Astrocyte of the hippocampus (primary cell): Measurements from ENCODE around the gene KCTD19.
"Not testable (repeated sequence)": the region's sequence is repeated elsewhere in the genome, so short reads cannot be mapped to it uniquely, and the experiment has no call there.

Source experiments
- DNase-seq: peaks from one replicate; pipeline ENCODE4 v3.0.0; 2011; ENCODE audit warnings: low read depth, low spot score

Gene KCTD19

DNA sequence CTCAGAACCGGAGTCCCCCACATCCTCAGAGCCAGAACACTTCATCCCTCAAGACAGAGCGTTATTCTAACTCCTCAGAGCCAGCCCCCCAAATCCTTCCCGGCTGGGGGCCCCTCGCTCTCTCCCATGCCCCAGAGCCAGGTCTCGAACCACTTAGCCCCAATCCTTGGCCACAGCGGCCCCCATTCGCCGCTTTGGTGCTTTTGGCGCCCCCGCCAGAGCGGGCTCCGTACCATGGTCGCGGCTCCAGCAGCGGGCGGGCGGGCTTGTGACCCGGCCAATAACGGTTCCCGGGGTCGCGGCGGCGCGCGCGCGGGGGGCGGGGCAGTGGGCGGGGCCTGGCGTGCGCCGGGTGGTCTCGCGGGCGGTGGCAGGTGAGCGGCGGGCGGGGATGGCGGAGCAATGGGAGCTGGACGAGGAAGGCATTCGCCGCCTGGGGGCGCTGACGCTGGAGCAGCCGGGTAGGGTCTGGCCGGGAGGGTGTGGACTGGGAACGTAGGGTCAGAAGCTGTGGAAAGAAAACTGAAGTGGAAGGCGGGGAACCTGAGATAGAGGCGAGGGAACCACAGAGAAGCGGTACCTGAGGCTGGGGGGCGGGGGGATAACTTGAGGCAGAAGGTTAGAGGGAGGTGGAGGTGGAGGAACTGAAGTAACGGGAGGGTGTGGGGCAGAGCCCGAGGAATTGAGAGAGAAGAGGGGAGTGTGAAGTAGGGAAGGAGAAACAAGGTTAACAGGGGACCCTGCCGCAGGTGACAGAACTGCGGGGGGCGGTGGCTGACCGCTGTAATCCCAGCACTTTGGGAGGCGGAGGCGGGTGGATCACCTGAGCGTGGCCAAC lies at the start of gene KCTD19, which contains the start of gene LRRC36:
TSS of gene KCTD19 (minus strand) at position 270 of the 838 bp plus-strand sequence. CDS start at position 236, 34 bp downstream.
TSS of gene LRRC36 (plus strand) at position 344 of the 838 bp plus-strand sequence. CDS start at position 392, 48 bp downstream.
- peak; percentile 68 for DNase-seq

DNA sequence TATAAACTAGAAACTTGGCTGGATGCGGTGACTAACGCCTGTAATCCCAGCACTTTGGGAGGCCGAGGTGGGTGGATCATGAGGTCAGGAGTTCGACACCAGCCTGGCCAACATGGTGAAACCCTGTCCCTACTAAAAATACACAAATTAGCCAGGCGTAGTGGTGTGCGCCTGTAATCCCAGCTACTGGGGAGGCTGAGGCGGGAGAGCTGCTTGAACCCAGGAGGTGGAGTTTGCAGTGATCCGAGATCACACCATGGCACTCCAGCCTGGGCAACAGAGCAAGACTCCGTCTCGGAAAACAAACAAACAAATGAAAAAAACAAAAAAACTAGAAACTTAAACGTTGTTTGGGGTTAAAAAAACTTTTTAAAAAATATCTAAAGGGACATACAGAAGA lies 49.5 kb upstream of the KCTD19 start:
- DNase-seq = not testable (repeated sequence)

DNA sequence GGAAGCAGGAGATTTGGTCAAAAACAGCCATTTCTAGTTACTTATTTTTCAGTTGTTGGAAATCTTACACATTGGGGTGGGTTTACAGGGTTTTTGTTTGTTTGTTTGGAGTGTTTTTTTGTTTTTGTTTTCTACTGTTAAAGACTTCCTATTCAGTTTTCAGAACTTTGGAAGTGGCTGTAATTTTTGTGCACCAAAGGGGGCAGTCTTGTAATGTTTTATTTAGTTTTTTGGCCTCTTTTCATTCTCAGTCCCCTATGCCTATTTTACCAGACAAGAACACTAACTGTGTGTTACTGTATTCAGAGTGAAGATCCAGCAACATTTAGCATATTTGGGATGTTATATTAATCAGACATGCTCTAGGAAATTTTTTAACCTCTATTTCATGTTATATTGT lies 46.1 kb upstream of the KCTD19 start:
- no peak for DNase-seq

DNA sequence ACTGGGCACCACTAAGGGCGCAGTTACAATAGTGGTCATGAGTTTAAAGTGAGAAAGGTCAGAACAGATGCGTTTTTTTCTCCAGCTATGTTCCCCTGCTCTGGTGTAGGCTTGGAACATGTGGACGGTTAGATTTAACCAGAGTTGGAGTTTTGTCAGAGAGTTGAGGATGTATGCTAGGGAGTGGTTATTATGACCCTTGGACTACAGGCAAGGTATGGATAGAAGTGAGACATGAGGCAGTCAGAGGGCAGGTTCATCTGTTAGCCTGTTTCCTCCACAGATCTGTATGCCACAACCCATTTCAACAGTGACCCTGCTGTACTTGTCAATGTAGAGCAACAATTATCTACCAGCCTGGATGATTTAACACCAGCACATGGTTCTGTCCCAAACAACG lies 44.1 kb upstream of the KCTD19 start:
- no peak for DNase-seq

DNA sequence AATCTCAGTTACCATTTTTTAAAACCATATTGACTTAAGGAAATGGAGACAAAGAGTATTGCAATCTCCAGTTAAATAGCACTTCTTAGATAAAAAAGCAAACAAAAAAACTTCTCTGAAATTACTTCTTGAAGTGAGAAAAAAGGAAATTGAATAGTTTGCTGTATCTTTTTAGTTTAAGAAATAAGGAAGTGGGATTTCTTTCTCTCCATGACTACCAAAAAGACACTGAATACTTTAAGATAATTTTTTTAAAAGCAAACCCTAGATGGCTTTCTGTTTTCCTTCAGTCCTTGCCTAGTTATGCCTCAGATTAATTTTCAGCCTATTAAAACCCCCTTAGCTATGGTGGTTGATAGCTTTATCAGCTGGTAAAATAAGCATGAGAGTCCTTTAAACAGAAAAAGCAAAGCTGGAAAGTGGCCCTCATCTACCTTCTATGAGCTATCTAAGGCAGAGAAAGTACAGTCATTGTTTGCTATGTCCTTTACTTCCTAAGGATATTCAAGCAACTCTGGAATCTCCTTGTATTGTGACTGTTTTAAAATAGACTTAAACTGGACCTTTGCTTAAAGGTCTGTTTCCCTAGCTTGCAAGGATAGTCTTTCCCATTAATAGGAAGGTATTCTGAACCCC lies 38.2 kb upstream of the KCTD19 start:
- no peak for DNase-seq

DNA sequence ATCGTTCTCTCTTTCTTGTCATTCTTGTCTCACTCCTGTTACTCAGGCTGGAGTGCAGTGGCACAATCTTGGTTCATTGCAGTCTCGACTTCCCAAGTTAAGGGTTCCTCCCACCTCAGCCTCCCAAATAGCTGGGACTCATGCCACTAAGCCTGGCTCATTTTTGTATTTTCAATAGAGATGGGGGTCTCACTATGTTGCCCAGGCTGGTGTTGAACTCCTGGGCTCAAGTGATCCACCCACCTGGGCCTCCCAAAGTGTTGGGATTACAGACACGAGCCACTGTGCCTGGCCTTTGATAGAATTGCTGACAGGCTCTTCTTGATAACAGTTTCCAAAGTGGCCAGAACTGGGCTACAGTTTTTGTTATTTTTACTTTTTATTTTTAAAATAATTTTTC lies 34.5 kb upstream of the KCTD19 start:
- no peak for DNase-seq

DNA sequence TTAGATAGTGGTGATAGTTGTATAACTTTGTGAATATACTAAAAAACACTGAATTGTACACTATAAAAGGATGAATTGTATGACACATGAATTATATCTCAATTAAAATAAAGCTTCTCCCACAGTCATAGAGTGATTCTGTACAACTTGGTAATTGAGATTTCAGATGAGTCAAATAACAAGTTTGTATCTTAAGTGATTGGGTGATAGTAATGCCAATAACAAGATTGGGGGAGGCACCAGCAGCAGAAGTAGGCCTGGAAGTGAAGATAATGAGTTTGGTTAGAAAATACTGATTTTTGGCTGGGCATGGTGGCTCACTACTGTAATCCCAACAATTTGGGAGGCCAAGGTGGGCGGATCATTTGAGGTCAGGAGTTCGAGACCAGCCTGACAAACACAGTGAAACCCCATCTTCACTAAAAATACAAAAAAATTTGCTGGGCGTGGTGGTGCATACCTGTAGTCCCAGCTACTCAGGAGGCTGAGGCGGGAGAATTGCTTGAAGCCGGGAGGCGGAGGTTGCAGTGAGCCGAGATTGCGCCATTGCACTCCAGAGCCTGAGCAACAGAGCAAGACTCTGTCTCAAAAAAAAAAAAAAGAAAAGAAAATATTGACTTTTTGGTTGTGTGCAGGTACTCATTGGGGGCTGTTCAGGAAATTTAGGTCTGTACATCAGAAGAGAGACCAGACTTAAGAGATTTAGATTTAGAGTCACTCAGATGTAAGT lies 33.2 kb upstream of the KCTD19 start:
- not testable (repeated sequence) for DNase-seq

DNA sequence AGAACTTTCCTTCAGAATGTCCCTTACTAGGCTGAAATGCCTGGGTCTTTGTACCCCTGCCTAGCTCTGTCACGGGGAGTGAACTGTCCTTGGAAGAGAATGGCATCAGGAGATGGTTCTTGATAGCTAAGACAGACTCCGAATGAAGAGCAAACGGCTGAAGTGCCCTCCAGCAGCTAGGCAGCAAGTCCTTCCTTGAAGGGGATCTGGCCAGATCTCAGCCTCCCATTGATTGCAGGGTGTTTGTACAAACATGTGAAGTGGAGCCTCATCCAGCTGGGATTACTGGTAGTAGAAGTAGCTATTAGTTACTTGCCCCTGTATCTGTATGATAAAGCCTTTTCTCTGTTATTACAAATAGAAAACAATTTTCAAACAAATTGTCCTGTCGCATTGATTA lies 31.0 kb upstream of the KCTD19 start:
- no peak for DNase-seq

DNA sequence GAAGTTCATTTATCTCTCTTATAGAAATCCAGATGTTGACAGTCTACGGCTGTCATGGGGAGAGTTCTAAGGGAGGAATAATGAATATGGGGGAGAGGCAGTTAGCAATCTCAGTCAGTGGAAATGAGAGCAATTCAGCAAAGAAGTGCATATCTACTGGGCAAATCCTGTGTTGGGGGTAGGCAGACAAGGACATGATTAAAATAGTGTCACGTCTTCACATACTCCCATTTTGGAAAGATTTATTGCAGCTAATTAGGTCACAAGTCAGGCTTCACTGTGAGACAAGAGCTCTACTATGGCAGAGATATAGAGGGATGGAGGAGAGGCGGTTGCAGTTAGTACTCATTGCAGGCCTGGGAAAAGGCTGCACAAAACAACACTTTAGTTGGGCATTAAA lies 29.9 kb upstream of the KCTD19 start:
- DNase-seq = no peak

DNA sequence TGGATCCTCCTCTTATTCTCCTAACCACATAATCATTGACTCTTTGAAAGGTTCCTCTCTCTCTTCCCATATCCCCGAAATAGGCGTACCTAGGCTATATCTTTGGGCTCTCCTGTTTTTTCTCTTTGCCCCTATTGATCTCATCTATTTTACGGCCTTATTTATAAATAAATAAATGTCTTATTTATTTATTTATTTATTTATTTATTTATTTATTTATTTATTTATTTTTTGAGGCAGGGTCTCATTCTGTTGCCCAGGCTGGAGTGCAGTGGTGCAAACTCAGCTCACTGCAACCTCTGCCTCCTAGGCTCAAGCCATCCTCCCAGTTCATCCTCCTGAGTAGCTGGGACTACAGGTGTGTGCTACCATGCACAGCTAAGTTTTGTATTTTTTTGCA lies 25.9 kb upstream of the KCTD19 start:
- not testable (repeated sequence) for DNase-seq

DNA sequence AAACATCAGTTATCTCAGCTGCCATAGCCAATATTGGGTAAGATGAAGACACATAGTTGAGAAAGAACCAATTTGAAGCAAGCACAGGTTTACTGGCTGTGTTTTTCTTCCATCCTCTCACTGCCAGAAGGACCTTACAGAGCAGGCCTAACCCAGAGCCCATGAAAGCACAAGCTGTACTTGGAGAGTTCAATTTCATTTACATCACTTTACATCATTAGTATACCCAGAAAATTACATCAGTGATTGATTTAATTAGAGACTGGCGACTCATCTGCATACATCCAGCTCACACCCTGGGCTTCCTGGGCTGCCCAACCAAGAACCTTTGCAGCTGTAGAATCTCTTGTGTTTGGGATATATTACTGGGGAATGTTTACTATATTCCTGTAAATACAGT lies 23.8 kb upstream of the KCTD19 start:
- DNase-seq = no peak

DNA sequence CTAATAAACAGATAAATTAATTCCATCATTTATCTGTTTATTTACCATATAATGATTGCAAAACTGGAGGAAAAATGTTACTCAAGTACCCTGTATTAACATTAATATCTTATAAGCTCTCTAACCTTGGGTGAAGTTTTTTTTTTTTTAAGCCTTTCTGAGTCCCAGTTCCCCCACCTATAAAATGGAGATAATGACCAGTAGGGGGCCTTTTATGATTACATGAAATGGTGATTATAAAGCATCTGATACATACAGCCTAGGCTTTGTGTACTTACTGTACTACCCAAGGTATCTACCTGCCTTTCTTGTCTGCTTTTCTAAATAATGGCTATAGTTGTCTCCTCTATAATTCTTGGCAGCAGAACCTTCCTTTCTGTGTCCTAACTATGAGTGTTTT lies 22.6 kb upstream of the KCTD19 start:
- DNase-seq = peak; percentile 14

DNA sequence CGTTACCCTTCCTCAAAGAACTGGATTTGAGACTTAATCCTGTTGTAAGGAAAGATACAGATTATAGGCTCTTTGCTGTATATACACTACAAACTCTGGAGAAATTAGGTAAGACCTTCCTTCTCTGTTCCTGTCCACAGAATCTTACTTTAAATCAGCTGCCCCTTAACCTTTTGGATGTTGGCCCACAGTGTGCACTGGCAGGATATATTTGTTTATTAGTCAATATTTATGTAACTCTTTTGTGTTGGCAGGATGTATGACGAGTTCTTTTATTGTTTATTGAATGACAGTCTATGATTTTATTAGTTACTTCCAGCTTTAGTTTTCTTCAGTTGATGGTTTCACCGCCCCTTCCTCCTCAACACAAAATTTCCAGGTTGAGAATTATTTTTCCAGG lies 19.8 kb upstream of the KCTD19 start:
- DNase-seq = no peak

DNA sequence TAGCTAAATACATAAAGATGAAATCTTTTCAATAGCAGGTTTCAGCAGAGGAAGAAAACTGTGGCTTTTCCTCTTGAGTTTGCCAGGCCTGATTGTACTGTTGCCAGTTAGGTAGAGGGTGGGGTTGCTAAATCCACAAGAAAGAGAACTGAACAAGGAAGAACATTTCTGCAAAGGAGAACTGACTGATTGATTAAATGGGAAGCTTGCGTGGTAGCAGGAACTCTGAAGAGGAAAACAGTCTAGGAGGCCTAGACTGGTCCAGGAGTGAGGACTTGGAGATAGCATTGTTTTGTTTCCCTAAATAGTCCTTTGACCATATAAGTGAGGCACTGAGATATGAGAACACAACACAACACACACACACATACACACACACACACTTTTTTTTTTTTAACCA lies 18.9 kb upstream of the KCTD19 start:
- DNase-seq = no peak

DNA sequence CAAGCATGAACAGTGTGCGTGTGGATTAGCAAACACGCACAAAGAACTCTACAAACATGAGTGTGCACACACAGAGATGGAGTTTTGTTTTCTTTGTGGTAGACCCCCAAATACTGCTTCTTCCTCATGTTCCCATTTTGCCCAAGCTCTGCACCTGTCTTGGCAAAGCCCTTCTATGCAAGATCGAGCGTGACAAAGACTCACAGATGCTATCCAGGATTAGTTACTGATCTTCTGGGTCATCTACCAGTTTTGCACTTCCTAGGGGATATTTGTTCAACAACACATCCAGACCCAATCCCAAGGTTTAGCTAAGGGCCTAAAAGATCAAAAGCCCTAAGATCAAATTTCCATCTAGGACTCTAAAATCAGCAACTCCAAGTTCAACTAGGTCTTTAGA lies 16.1 kb upstream of the KCTD19 start:
- no peak for DNase-seq

DNA sequence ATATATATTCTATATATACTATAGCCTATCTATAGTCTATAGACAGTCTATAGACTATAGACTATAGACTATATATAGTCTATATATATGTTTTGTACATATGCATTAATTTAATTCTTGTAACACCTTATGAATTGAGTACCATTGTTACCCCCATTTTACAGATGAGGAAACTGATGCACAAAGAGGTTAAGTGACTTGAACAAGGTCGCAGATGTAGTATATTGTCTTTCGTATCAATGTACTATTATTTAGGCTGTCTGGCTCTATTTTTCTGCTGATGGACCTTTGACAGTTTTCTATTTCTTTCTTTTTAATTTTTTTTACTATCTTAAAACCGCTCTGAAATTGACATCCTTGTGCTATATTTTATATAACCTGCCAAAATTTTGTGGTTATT lies 14.7 kb upstream of the KCTD19 start:
- DNase-seq = no peak

DNA sequence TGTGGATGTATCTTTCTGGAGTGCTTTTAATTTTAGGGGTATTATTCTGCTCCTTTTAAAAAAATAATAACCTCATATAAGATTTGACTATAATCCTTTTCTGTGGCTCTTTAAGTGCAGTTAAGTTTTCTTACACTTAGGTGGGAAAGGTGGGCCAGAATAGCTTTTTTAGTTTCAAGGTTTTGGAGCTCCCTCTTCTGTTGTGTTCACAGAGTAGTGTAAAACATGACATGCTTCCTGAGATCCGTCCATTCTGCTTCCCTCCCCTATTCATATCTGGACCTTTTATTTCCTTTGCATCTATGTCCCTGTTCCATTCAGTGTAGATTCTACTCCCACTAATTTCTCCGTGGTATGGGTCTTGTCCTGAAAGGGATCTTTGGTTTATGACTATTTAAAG lies 12.9 kb upstream of the KCTD19 start:
- DNase-seq = peak; percentile 39

DNA sequence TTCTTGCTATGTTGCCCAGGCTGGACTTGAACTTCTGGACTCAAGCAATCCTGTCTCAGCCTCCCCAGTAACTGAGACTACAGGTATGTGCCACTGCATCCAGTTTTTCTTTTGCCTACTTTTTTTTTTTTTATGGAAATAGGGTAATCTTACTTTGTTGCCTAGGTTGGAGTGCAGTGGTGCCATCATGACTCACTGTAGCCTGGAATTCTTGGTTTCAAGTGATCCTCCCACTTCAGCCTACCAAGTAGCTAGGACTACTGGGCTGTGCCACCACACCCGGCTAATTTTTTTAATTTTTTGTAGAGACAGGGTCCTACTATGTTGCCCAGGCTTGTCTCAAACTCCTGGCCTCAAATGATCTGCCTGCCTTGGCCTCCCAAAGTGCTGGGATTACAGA lies 10.1 kb upstream of the KCTD19 start:
- DNase-seq = no peak

DNA sequence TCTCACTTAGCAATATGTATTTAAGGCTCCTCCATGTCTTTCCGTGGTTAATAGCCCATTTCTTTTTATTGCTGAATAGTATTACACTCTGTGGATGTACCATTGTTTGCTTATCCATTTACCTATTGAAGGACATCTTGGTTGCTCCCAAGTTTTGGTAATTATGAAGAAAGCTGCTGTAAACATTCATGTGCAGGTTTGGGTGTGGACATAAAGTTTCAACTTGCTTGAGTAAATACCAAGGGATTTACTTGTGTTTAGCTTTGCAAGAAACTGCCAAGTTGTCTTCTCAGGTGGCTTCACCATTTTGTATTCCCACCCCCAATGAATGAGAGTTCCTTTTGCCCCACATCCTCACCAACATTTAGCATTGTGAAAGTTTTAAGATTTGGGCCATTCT lies 9.6 kb upstream of the KCTD19 start:
- DNase-seq = no peak

DNA sequence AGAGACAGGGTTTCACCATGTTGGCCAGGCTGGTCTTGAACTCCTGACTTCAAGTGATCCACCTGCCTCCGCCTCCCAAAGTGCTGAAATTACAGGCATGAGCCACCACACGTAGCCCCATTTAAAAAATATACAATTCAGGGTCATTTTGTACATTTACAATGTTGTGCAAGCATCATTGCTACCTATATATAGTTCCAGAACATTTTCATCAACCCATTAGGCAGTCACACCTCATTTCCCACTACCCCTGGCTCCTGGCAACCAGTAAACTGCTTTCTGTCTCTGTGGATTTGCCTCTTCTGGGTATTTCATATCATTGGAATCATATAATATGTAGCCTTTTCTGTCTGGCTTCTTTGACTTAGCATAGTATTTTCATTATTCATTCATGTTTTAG lies 6.8 kb upstream of the KCTD19 start:
- no peak for DNase-seq

DNA sequence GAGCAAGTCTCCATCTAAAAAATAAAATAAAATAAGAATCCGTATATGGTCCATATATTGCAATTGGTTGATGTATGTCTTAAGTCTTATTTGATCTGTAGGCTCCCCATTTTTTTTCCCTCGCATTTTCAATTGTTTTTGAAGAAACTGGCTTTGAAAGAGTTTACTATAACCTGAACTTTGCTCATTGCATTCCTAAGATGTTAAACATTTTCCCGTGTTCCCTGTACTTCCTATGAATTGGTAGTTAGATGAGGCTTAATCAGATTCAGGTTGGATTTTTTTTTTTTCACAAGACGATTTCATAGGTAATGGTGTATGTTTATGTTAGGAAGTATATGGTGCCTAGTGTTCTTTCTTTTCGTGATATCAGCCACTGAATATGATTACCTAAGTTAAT lies 3.4 kb upstream of the KCTD19 start:
- DNase-seq = no peak

DNA sequence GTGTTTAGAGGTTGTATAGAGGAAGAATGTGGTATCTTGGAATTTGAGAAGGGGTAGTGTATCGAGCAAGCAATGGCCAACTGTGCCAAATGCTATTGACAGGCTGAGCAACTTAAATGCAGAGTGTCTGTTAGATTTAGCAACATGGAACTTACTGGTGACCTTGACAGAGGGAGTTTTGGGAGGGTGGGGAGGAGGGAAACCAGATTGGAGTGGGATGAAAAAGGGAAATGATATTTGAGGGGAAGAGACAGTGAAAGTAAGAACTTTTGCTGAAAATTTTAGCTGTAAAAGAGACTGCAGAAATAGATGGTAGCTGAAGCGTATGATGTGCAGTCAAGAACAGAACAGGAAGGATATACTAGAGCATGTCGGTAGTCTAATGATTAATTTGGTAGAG lies 1.2 kb upstream of the KCTD19 start:
- DNase-seq = no peak

DNA sequence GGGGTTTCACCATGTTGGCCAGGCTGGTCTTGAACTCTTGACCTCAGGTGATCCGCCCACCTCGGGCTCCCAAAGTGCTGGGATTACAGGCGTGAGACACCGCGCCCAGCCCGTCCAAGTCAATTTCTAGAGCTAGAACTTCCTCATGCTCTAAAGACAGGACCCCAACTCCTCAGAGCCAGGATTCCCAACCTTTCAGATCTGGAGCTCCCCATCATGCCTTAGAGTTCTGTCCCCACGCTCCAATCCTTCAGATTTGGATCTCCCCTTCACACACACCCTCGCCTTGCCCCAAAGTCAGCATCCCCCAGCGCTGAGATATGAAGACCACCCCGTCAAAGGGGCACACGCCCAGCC lies 448 bp downstream of the KCTD19 start:
- no peak for DNase-seq
